K562 (cell line): ENCODE results near the gene C1QTNF2. TPM values are rescaled to one million over a fixed set of nuclear protein-coding genes. Genes with fewer than 3 reads are reported as not detected.

Experiments used
- ATAC-seq: fragments of 200-7000 bp; cut with Tn5 transposase; 3 replicates; pipeline ENCODE4 v1.9.1; 2020; ENCODE audit warnings: moderate library complexity
- BruUV-seq: library from RNA; stranded (reverse); fragments of 400-500 nt; replicated peaks from 2 replicates; lab custom pipeline; 2021; lab: Mats Ljungman, UMichigan
- CTCF ChIA-PET: fragments of 300-600 bp; formaldehyde crosslinking; extraction: SDS; loops from one replicate; lab custom pipeline; 2021; ENCODE audit warnings: low intra/inter-chr PET ratio; lab: Yijun Ruan, JAX
- POLR2A ChIA-PET: fragments of 300-600, 350-650 bp; sonication (Branson Sonifier 250); formaldehyde crosslinking; extraction: SDS; loops from one replicate; lab custom pipeline; 2021; ENCODE audit warnings: antibody characterized with exemption, inconsistent platforms; lab: Yijun Ruan, JAX
- DNase-seq, 4 experiments: peaks; one replicate each; pipeline versions ENCODE4 v3.0.0 to v3.0.0-alpha.2; 2011 to 2018; ENCODE audit warnings: low spot score in 3 of 4, mixed read lengths in 3 of 4; ENCODE audit errors: extremely low read depth in 1 of 4
- FAIRE-seq: peaks from 2 replicates; lab custom pipeline; 2011; peaks lifted over from hg19 to GRCh38; lab: Jason Lieb, UNC
- H2AFZ ChIP-seq: 2 replicates; pipeline ENCODE4 v1.6.0; 2011; ENCODE audit warnings: low read depth, low read length, control low read depth, inconsistent platforms
- H3K27ac ChIP-seq: fragments of 200-600 bp; 3 replicates; pipeline ENCODE4 v1.8.0; 2011; ENCODE audit warnings: low read depth, mild to moderate bottlenecking, control low read depth, inconsistent platforms, low read length, moderate library complexity, mixed read lengths; ENCODE audit errors: extremely low read depth
- H3K27me3 ChIP-seq, 2 experiments: fragments of 300-600 bp in 1 of 2; 2 replicates in 1 of 2; 3 replicates in 1 of 2; pipeline versions ENCODE4 v1.6.0 to v1.8.0; 2011; ENCODE audit warnings: inconsistent platforms in 2 of 2, low read length in 2 of 2, mild to moderate bottlenecking in 1 of 2, mixed read lengths in 1 of 2, moderate library complexity in 1 of 2; ENCODE audit not compliant: control insufficient read depth in 2 of 2, insufficient read depth in 2 of 2
- H3K36me3 ChIP-seq: fragments of 300-600 bp; 3 replicates; pipeline ENCODE4 v1.8.0; 2011; ENCODE audit warnings: mild to moderate bottlenecking, low read length, inconsistent platforms; ENCODE audit not compliant: control insufficient read depth, insufficient read depth
- H3K4me1 ChIP-seq, 2 experiments: fragments of 200-600 bp in 1 of 2; replicated peaks in 1 of 2; 2 replicates in 1 of 2; 3 replicates in 1 of 2; pipeline versions ENCODE4 v1.5.1 to v1.8.0; 2011; ENCODE audit warnings: inconsistent platforms in 2 of 2, low read length in 2 of 2, mild to moderate bottlenecking in 1 of 2, mixed read lengths in 1 of 2, moderate library complexity in 1 of 2; ENCODE audit not compliant: control insufficient read depth in 2 of 2, insufficient read depth in 2 of 2
- H3K4me2 ChIP-seq: 2 replicates; pipeline ENCODE4 v1.6.1; 2011; ENCODE audit warnings: low read length, control low read depth, inconsistent platforms, mixed read lengths; ENCODE audit not compliant: insufficient read depth
- H3K4me3 ChIP-seq: fragments of 200-600 bp; sonication (generic), shearing (Covaris generic); 2 replicates; pipeline ENCODE4 v1.5.1; 2016; ENCODE audit warnings: control low read depth, inconsistent platforms
- H3K79me2 ChIP-seq: fragments of 200-600 bp; 3 replicates; pipeline ENCODE4 v1.8.0; 2011; ENCODE audit warnings: low read length, inconsistent platforms; ENCODE audit not compliant: control insufficient read depth, insufficient read depth
- H3K9ac ChIP-seq, 2 experiments: 2 replicates each; pipeline versions ENCODE4 v1.6.0 to v1.6.1; 2011; ENCODE audit warnings: low read depth in 2 of 2, low read length in 2 of 2, control low read depth in 1 of 2, inconsistent platforms in 1 of 2, mild to moderate bottlenecking in 1 of 2, mixed read lengths in 1 of 2; ENCODE audit not compliant: insufficient read depth in 1 of 2
- H3K9me1 ChIP-seq: one replicate; pipeline ENCODE4 v1.6.0; 2011; ENCODE audit warnings: inconsistent platforms, mild to moderate bottlenecking, low read length, moderate library complexity; ENCODE audit not compliant: control insufficient read depth, insufficient read depth
- H3K9me3 ChIP-seq: replicated peaks from 2 replicates; pipeline ENCODE4 v1.5.1; 2011; ENCODE audit warnings: low read depth, low read length, inconsistent platforms; ENCODE audit not compliant: control insufficient read depth, insufficient read depth
- H4K20me1 ChIP-seq: replicated peaks from 2 replicates; pipeline ENCODE4 v1.6.1; 2011; ENCODE audit warnings: low read length, inconsistent platforms, mixed read lengths; ENCODE audit not compliant: control insufficient read depth, insufficient read depth
- CBX3 ChIP-seq, 2 experiments: IDR thresholded peaks; 1 replicate in 1 of 2; 2 replicates in 1 of 2; pipeline ENCODE4 v1.6.1; 2012; ENCODE audit warnings: inconsistent platforms in 2 of 2, low read length in 2 of 2, borderline replicate concordance in 1 of 2, control low read depth in 1 of 2
- NR1H2 ChIP-seq: sonication (generic); formaldehyde crosslinking; IDR thresholded peaks from 2 replicates; pipeline ENCODE4 v1.4.0; 2020; ENCODE audit warnings: mild to moderate bottlenecking, missing genetic modification reagents
- RUNX1 ChIP-seq: sonication (generic); IDR thresholded peaks from 2 replicates; pipeline ENCODE4 v1.6.1; 2016; ENCODE audit warnings: antibody characterized with exemption, low read depth
- TRIM28 ChIP-seq: fragments of 450-650 bp; IDR thresholded peaks from 2 replicates; pipeline ENCODE4 v1.6.1; 2017
- ZNF165 ChIP-seq: fragments of 250-450 bp; sonication (Bioruptor Pico); IDR thresholded peaks from 2 replicates; pipeline ENCODE4 v1.4.0; 2020; ENCODE audit warnings: borderline replicate concordance
- ZNF280A ChIP-seq: fragments of 450-650 bp; IDR thresholded peaks from 2 replicates; pipeline ENCODE4 v1.6.1; 2018; ENCODE audit warnings: mild to moderate bottlenecking, low read depth; ENCODE audit not compliant: partially characterized antibody
- ZNF324 ChIP-seq: fragments of 250-450 bp; sonication (Bioruptor Pico); IDR thresholded peaks from 2 replicates; pipeline ENCODE4 v1.4.0; 2020; ENCODE audit warnings: mild to moderate bottlenecking
- ZNF57 ChIP-seq: fragments of 450-650 bp; formaldehyde crosslinking; IDR thresholded peaks from 2 replicates; pipeline ENCODE4 v1.4.0; 2020; ENCODE audit warnings: mild to moderate bottlenecking, moderate library complexity
- WGBS: fragments of 100-300 bp; shearing (Covaris generic); methylation state at CpG from one replicate; pipeline ENCODE4 v1.1.6; 2016; ENCODE audit warnings: low coverage, mixed read lengths; ENCODE audit not compliant: insufficient coverage; ENCODE audit errors: missing lambda C conversion rate; 5-methylcytosine and 5-hydroxymethylcytosine counted together
- in situ Hi-C: fragments of 300-500 bp; cut with MboI; formaldehyde crosslinking; loops from 4 replicates; pipeline ENCODE4 v1.15.0; 2018; ENCODE audit warnings: inconsistent platforms, mixed read lengths
- intact Hi-C: fragments of 100-400 bp; cut with micrococcal nuclease; formaldehyde crosslinking; loops from 2 replicates; pipeline ENCODE4 v1.14.2; 2022
- polyA plus RNA-seq, 8 experiments: library from polyadenylated mRNA; depleted of rRNA in 4 of 8; stranded (reverse) in 5 of 8; unstranded in 3 of 8; fragments of >200 nt; fragmentation: Nextera tagmentation in 2 of 8; fragmentation: Illumina TruSeq in 1 of 8; extraction: Ambion mirVana in 2 of 8; extraction: Trizol in 1 of 8; gene quantifications; 2 replicates each; pipeline versions ENCODE4 v1.2.1 to v1.2.3, GENCODE V29; 2011 to 2014; ENCODE audit warnings: inconsistent platforms in 1 of 8, missing spikeins in 1 of 8
- total RNA-seq, 7 experiments: library from RNA; depleted of rRNA in 6 of 7; stranded (reverse); fragments of >200 nt in 6 of 7; fragmentation: Illumina TruSeq in 2 of 7; extraction: Trizol in 2 of 7; gene quantifications; 2 replicates each; pipeline versions ENCODE4 v1.2.1 to v1.2.3, GENCODE V29; 2011 to 2021; ENCODE audit warnings: low replicate concordance in 1 of 7

Gene C1QTNF2
- total and polyA plus RNA-seq, 9 of the 15 experiments (the other 6 are each of a cell fraction or from before 2014, with no cell fraction given), result not detected

- FAIRE-seq (no peak), ATAC-seq (no peak), DNase-seq (no peak)
- intact Hi-C loops (no loop called here), in situ Hi-C loops (no loop called here)
- no peaks in the 10 kb centered on the region for H3K9me1 ChIP-seq
- H2AFZ ChIP-seq, result no peak overlapping the region
- no peak overlapping the region for H3K4me2 ChIP-seq
- TF ChIP-seq ZNF324 (CRISPR knock-in tag) (peak; percentile 94), CBX3 (IDR thresholded peaks at IDR 0.05; ENCODE audit: borderline replicate concordance in 1 of 2, low read length in 2 of 2) (peak in 1 of 2 experiments; percentile 56; a peak in 1 of 3 replicates), ZNF280A (peak; percentile 30), ZNF57 (CRISPR knock-in tag) (no peak)
- BruUV-seq, result no TSS peak
- H3K27me3 ChIP-seq, result no peaks in the 10 kb centered on the region
- POLR2A ChIA-PET, result no interaction called here
- H4K20me1 ChIP-seq, result no peaks in the 10 kb centered on the region
- no peak overlapping the region for H3K4me3 ChIP-seq
- 10% methylated on average over 1 of the region's 1 CpG for WGBS
- no peaks in the 10 kb centered on the region; the same call in 1 of the 2 replicates for H3K9me3 ChIP-seq
- CTCF ChIA-PET, result no interaction called here
- no peak overlapping the region for H3K27ac ChIP-seq
- no peaks in the 10 kb centered on the region for H3K79me2 ChIP-seq
- H3K4me1 ChIP-seq, result no peaks in the 10 kb centered on the region
- no peak overlapping the region for H3K9ac ChIP-seq
- H3K36me3 ChIP-seq, result no peaks in the 10 kb centered on the region
These were observed 17.0 kb upstream of the C1QTNF2 start for GRCh38 chr5:160387445-160387844.

GRCh38 chr5:160385496-160385895 lies 15.1 kb upstream of the C1QTNF2 start:
- Histone ChIP-seq H3K4me2 (no peak overlapping the region), H3K27me3 (no peaks in the 10 kb centered on the region; a peak in 1 of 5 replicates), H3K36me3 (no peaks in the 10 kb centered on the region), H3K4me3 (no peak overlapping the region), H3K9me3 (no peaks in the 10 kb centered on the region; the same call in 1 of the 2 replicates), H3K9me1 (no peaks in the 10 kb centered on the region), H3K4me1 (no peaks in the 10 kb centered on the region), H3K27ac (no peak overlapping the region), H2AFZ (no peak overlapping the region), H3K79me2 (no peaks in the 10 kb centered on the region), H3K9ac (no peak overlapping the region), H4K20me1 (no peaks in the 10 kb centered on the region)
- no peak for ATAC-seq
- TF ChIP-seq ZNF165 (CRISPR knock-in tag), result no peak
- no peak for TF ChIP-seq TRIM28
- no peak for TF ChIP-seq RUNX1
- no peak for TF ChIP-seq NR1H2 (CRISPR knock-in tag)
- intact Hi-C loops, result no loop called here
- no peak for DNase-seq
- ChIA-PET POLR2A (no interaction called here), CTCF (no interaction called here)
- no peak for FAIRE-seq
- BruUV-seq, result no TSS peak
- in situ Hi-C loops, result no loop called here
